SU-DHL-6 (cell line): Measurements from ENCODE around the gene BEAN1.

Experiments used
- H2AFZ ChIP-seq: fragments of 200-600 bp; sonication (generic); 2 replicates; pipeline ENCODE4 v1.6.1; 2014; ENCODE audit warnings: low read depth, mild to moderate bottlenecking, moderate library complexity, mixed read lengths, antibody characterized with exemption, low read length; ENCODE audit not compliant: severe bottlenecking
- H3F3A ChIP-seq: fragments of 200-600 bp; shearing (Covaris generic); 2 replicates; pipeline ENCODE4 v1.6.0; 2016; ENCODE audit warnings: antibody characterized with exemption, mild to moderate bottlenecking; ENCODE audit not compliant: insufficient read depth
- H3K27ac ChIP-seq: fragments of 200-600 bp; sonication (generic); 2 replicates; pipeline ENCODE4 v1.5.1; 2016; ENCODE audit warnings: low read depth, mild to moderate bottlenecking, low read length, moderate library complexity, mixed read lengths
- H3K27me3 ChIP-seq: fragments of 200-600 bp; sonication (generic), shearing (Covaris generic); 2 replicates; pipeline ENCODE4 v1.6.0; 2014; ENCODE audit warnings: mild to moderate bottlenecking, low read length
- H3K36me3 ChIP-seq: fragments of 200-600 bp; sonication (generic); 2 replicates; pipeline ENCODE4 v1.6.1; 2014; ENCODE audit warnings: mild to moderate bottlenecking, low read length, mixed read lengths
- H3K4me2 ChIP-seq: fragments of 300-600, 200-600 bp; shearing (Covaris generic), sonication (generic); 2 replicates; pipeline ENCODE4 v1.6.0; 2014; ENCODE audit warnings: low read length, low read depth, mild to moderate bottlenecking; ENCODE audit not compliant: poor library complexity, severe bottlenecking
- H3K4me3 ChIP-seq: fragments of 200-600 bp; sonication (generic); 2 replicates; pipeline ENCODE4 v1.5.1; 2014; ENCODE audit warnings: antibody characterized with exemption, low read length, mild to moderate bottlenecking, mixed read lengths; ENCODE audit not compliant: insufficient read depth, poor library complexity, severe bottlenecking
- H3K79me2 ChIP-seq: fragments of 200-600 bp; sonication (generic); 2 replicates; pipeline ENCODE4 v1.6.1; 2014; ENCODE audit warnings: mild to moderate bottlenecking, low read length, moderate library complexity; ENCODE audit not compliant: insufficient read depth
- H3K9ac ChIP-seq: fragments of 200-600 bp; sonication (generic); 2 replicates; pipeline ENCODE4 v1.7.0; 2014; ENCODE audit warnings: mild to moderate bottlenecking, low read length
- H3K9me2 ChIP-seq: fragments of 200-600 bp; sonication (generic); replicated peaks from 2 replicates; pipeline ENCODE4 v1.6.1; 2014; ENCODE audit warnings: low read length; ENCODE audit not compliant: insufficient read depth
- H3K9me3 ChIP-seq: fragments of 200-600 bp; sonication (generic); 2 replicates; pipeline ENCODE4 v1.6.1; 2014; ENCODE audit warnings: low read length, mixed read lengths; ENCODE audit not compliant: insufficient read depth
- H4K20me1 ChIP-seq: fragments of 200-600 bp; sonication (generic); 2 replicates; pipeline ENCODE4 v1.6.1; 2014; ENCODE audit warnings: low read depth, mild to moderate bottlenecking, antibody characterized with exemption, low read length, moderate library complexity, mixed read lengths
- CTCF ChIP-seq: fragments of 200-600 bp; sonication (generic); IDR thresholded peaks from one replicate; pipeline ENCODE4 v1.5.1; 2017; ENCODE audit warnings: antibody characterized with exemption, mild to moderate bottlenecking, low read length, moderate library complexity; ENCODE audit not compliant: insufficient read depth, poor library complexity, severe bottlenecking
- EZH2phosphoT487 ChIP-seq: fragments of 200-600 bp; sonication (generic), shearing (Covaris generic); conservative IDR thresholded peaks from 2 replicates; pipeline ENCODE4 v1.6.1; 2018; ENCODE audit warnings: mild to moderate bottlenecking, antibody characterized with exemption, low read length, moderate library complexity, mixed read lengths

BEAN1 gene

GRCh38 chr16:66489385-66489784 lies 62.3 kb downstream of the BEAN1 start:
- H3K4me2 ChIP-seq = no peak overlapping the region
- H3K27ac ChIP-seq = no peak overlapping the region
- TF ChIP-seq EZH2phosphoT487 (no peak), CTCF (no peak)
- H3K27me3 ChIP-seq = no peaks in the 10 kb centered on the region
- no peaks in the 10 kb centered on the region for H3K79me2 ChIP-seq
- H3F3A ChIP-seq = no peaks in the 10 kb centered on the region
- H3K36me3 ChIP-seq = no peaks in the 10 kb centered on the region
- no peak overlapping the region for H2AFZ ChIP-seq
- H3K9me2 ChIP-seq = no peaks in the 10 kb centered on the region
- no peaks in the 10 kb centered on the region for H3K9me3 ChIP-seq
- no peak overlapping the region for H3K9ac ChIP-seq
- H3K4me3 ChIP-seq = no peak overlapping the region
- no peaks in the 10 kb centered on the region for H4K20me1 ChIP-seq

- Histone ChIP-seq H2AFZ (no peak overlapping the region), H3K9me2 (no peaks in the 10 kb centered on the region), H4K20me1 (no peaks in the 10 kb centered on the region), H3K9me3 (no peaks in the 10 kb centered on the region), H3K79me2 (no peaks in the 10 kb centered on the region), H3K36me3 (no peaks in the 10 kb centered on the region), H3K4me2 (no peak overlapping the region), H3K27ac (no peak overlapping the region), H3K27me3 (no peaks in the 10 kb centered on the region), H3K9ac (no peak overlapping the region), H3F3A (no peaks in the 10 kb centered on the region), H3K4me3 (no peak overlapping the region)
- TF ChIP-seq CTCF (no peak), EZH2phosphoT487 (no peak)
Observed at GRCh38 chr16:66489818-66490217, 62.7 kb downstream of the BEAN1 start.

GRCh38 chr16:66490774-66491715 lies 64.0 kb downstream of the BEAN1 start:
- no peaks in the 10 kb centered on the region for H3K27me3 ChIP-seq
- no peak overlapping the region for H3K4me2 ChIP-seq
- H2AFZ ChIP-seq = no peak overlapping the region
- H4K20me1 ChIP-seq = no peaks in the 10 kb centered on the region
- no peaks in the 10 kb centered on the region for H3K79me2 ChIP-seq
- no peak overlapping the region for H3K27ac ChIP-seq
- no peaks in the 10 kb centered on the region for H3K9me2 ChIP-seq
- H3K4me3 ChIP-seq = no peak overlapping the region
- TF ChIP-seq CTCF (no peak), EZH2phosphoT487 (no peak)
- H3K9me3 ChIP-seq = no peaks in the 10 kb centered on the region
- no peak overlapping the region for H3K9ac ChIP-seq
- no peaks in the 10 kb centered on the region for H3F3A ChIP-seq
- no peaks in the 10 kb centered on the region for H3K36me3 ChIP-seq
